WERI-Rb-1 (cell line): ENCODE data around the gene IFT43.

Experiments
- DNase-seq: peaks from one replicate; pipeline ENCODE4 v3.0.0-alpha.2; 2020
- H3K27ac ChIP-seq: fragments of 250-450 bp; sonication (Bioruptor Pico); 2 replicates; pipeline ENCODE4 v1.5.1; 2020; ENCODE audit warnings: mild to moderate bottlenecking, moderate library complexity
- H3K27me3 ChIP-seq: fragments of 250-450 bp; sonication (Bioruptor Pico); 2 replicates; pipeline ENCODE4 v1.5.1; 2021; ENCODE audit warnings: mild to moderate bottlenecking, low read depth, moderate library complexity; ENCODE audit not compliant: insufficient read depth, severe bottlenecking
- H3K36me3 ChIP-seq: fragments of 250-450 bp; sonication (Bioruptor Pico); 2 replicates; pipeline ENCODE4 v1.5.1; 2020; ENCODE audit warnings: mild to moderate bottlenecking, moderate library complexity
- H3K4me3 ChIP-seq: 2 replicates; pipeline ENCODE4 v1.5.1; 2011; ENCODE audit warnings: low read depth, mild to moderate bottlenecking, control low read depth, low read length
- H3K9me3 ChIP-seq: fragments of 250-450 bp; sonication (Bioruptor Pico); 2 replicates; pipeline ENCODE4 v1.5.1; 2021; ENCODE audit warnings: mild to moderate bottlenecking, moderate library complexity; ENCODE audit not compliant: severe bottlenecking
- TF ChIP-seq, protein P1 (sequence below): IDR thresholded peaks from 2 replicates; pipeline ENCODE4 v1.5.1; 2011; ENCODE audit warnings: low read depth, mild to moderate bottlenecking, control low read depth, inconsistent platforms, low read length

IFT43 gene

DNA sequence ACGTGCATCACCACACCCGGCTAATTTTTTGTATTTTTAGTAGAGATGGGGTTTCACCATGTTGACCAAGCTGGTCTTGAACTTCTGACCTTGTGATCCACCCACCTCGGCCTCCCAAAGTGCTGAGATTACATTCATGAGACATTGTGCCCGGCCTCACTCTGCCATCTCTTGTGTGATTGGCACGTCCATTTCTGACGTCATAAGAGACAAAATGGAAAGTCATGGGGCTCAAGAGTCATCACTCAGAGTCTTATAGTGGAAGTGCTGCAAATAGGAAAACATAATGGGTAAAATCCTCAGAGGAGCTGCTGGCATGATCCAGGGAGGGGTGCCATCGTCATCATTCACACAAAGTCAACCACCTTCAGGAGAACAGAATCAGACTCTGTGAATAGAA is 112.0 kb downstream of the IFT43 start:
- Histone ChIP-seq H3K27me3 (no peaks in the 10 kb centered on the region), H3K9me3 (no peaks in the 10 kb centered on the region), H3K27ac (no peak overlapping the region), H3K4me3 (no peak overlapping the region), H3K36me3 (no peaks in the 10 kb centered on the region)
- TF ChIP-seq, protein P1, sequence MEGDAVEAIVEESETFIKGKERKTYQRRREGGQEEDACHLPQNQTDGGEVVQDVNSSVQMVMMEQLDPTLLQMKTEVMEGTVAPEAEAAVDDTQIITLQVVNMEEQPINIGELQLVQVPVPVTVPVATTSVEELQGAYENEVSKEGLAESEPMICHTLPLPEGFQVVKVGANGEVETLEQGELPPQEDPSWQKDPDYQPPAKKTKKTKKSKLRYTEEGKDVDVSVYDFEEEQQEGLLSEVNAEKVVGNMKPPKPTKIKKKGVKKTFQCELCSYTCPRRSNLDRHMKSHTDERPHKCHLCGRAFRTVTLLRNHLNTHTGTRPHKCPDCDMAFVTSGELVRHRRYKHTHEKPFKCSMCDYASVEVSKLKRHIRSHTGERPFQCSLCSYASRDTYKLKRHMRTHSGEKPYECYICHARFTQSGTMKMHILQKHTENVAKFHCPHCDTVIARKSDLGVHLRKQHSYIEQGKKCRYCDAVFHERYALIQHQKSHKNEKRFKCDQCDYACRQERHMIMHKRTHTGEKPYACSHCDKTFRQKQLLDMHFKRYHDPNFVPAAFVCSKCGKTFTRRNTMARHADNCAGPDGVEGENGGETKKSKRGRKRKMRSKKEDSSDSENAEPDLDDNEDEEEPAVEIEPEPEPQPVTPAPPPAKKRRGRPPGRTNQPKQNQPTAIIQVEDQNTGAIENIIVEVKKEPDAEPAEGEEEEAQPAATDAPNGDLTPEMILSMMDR = no peak
- no peak for DNase-seq

DNA sequence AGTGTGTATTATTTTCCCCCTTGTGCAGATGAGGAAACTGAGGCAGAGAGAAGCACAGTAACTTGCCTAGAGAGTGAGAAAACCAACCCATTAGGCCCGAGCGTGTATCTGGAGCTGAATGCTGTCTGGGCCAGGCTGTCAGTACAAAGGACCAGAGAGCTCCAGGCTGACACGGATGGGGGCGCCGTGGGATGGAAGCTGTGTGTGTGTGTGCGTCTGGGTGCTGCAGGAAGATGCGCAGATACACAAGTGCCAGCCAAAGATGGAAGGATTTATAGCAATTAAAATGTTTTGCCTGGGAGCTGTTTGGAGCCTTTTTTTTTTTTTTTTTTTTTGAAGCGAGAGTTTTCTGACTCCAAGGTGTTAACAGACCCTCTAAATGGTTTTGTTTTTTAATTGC is 112.5 kb downstream of the IFT43 start:
- Histone ChIP-seq H3K27ac (no peak overlapping the region), H3K36me3 (no peaks in the 10 kb centered on the region), H3K4me3 (no peak overlapping the region), H3K27me3 (no peaks in the 10 kb centered on the region), H3K9me3 (no peaks in the 10 kb centered on the region)
- TF ChIP-seq, protein P1 = no peak
- no peak for DNase-seq

GRCh38 chr14:76098916-76099675 is 113.5 kb downstream of the IFT43 start:
- H3K4me3 ChIP-seq = no peak overlapping the region
- no peaks in the 10 kb centered on the region for H3K36me3 ChIP-seq
- TF ChIP-seq, protein P1 = no peak
- no peak for DNase-seq
- no peaks in the 10 kb centered on the region for H3K9me3 ChIP-seq
- no peaks in the 10 kb centered on the region for H3K27me3 ChIP-seq
- H3K27ac ChIP-seq = no peak overlapping the region

- H3K9me3 ChIP-seq = no peaks in the 10 kb centered on the region
- TF ChIP-seq, protein P1 = no peak
- H3K4me3 ChIP-seq = no peak overlapping the region
- H3K27ac ChIP-seq = no peak overlapping the region
- H3K27me3 ChIP-seq = no peaks in the 10 kb centered on the region
- DNase-seq = no peak
- H3K36me3 ChIP-seq = no peaks in the 10 kb centered on the region
Measured at GRCh38 chr14:76100236-76100635, 114.7 kb downstream of the IFT43 start.

DNA sequence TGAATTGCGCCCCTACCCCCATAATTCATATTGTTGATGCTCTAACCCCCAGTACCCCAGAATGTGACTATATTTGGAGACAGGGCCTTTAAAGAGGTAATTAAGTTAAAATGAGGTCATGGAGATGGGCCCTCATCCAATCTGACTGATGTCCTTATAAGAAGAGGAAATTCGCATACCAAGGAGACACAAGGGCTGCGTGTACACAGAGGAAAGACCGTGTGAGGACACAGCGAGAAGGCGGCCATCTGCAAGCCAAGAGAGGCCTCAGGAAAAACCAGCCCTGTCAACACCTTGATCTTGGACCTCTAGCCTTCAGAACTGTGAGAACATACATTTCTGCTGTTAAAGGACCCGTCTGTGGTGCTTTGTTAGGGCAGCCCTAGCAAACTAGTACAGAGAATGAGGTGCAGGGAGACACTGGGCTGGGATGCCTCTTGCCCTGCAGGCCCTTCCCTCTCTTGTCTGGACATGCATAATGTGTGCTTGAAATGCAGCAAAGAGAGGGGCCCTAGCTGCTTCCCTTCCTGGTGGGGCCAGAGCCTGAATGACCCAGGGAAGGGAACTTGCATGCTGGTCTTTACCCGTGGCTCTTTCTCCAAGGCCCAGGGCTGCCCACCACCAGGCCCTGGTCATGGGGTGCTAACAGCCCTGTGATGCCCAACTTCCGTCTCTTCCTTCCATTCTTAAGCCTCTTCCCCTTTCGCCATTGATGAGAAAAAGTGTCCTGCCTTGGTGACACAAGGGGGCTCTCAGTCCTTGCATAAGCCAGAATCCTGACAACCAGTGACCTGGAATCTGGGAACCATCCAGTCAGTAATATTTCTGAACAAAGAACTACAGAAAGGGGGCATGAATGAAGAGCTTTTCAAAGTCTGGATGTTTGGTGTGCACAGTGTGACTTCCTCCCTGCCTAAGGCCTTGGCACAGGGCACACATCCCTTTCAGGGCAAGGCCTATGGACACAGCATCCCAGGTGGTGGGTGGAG is 116.1 kb downstream of the IFT43 start:
- TF ChIP-seq, protein P1 = peak; percentile 44; the same call in 1 of the 2 replicates
- no peaks in the 10 kb centered on the region for H3K27me3 ChIP-seq

More for the DNA sequence above, 116.1 kb downstream of the IFT43 start:
- no peak for DNase-seq
- no peaks in the 10 kb centered on the region for H3K36me3 ChIP-seq
- no peaks in the 10 kb centered on the region for H3K9me3 ChIP-seq
- no peak overlapping the region for H3K27ac ChIP-seq
- no peak overlapping the region for H3K4me3 ChIP-seq
